ENCODE data around the gene JUNB. TPM values are rescaled to one million over a fixed set of nuclear protein-coding genes. Genes with fewer than 3 reads are reported as not detected.

The JUNB gene
- total and polyA plus RNA-seq, 2 of the 13 experiments (the other 11 are each of a cell fraction or from before 2014, with no cell fraction given): 7.7 to 8.2 TPM

DNA sequence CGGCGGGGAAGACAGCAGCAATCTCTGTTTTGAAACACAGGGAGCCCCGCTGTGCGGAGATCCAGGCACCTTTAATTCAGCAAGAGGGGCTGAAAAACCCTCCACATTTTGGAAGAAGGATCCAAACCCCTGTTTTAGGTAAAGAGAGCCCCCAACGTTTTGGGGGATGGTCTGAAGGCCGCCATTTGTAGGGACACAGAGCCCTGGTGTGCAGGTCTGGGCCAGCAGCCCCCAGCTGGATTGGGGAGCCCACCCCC, 12.5 kb upstream of the JUNB start:
- peak overlapping the region; percentile 91 for H3K4me2 ChIP-seq (ENCODE audit: low read depth, low read length)
- no peak overlapping the region for H2AFZ ChIP-seq (ENCODE audit: low read length)
- POLR2A ChIA-PET: interaction anchor here (0.6 to 6.4 kb wide), 11 partner anchors 8 to 57 kb away, joined by 3 to 124 read pairs (median 5); partner anchors contain the start of genes JUNB, PRDX2 and THSD8
- H3K9ac ChIP-seq (ENCODE audit: insufficient read depth, low read depth, low read length): peak overlapping the region; percentile 53
- no peaks in the 10 kb centered on the region for H3K79me2 ChIP-seq (ENCODE audit: insufficient read depth, low read length)
- H3K36me3 ChIP-seq (replicated peaks in 1 of 2; ENCODE audit: control insufficient read depth in 1 of 2, insufficient read depth in 2 of 2, low read length in 2 of 2): no peaks in the 10 kb centered on the region
- ATAC-seq (no peak), DNase-seq (ENCODE audit: low spot score) (no peak), FAIRE-seq (no peak)
- no peak overlapping the region for H3K27ac ChIP-seq (ENCODE audit: extremely low read length, insufficient read depth, low read length)
- H3K27me3 ChIP-seq (ENCODE audit: control insufficient read depth in 1 of 2, insufficient read depth in 2 of 2, low read length in 2 of 2): no peaks in the 10 kb centered on the region; a peak in 1 of 5 replicates
- no peaks in the 10 kb centered on the region for H3K9me3 ChIP-seq (ENCODE audit: low read length)
- CTCF ChIA-PET (ENCODE audit: low intra/inter-chr PET ratio, low total read pairs): interaction anchor here (1.2 to 3.9 kb wide), 2 partner anchors 10 to 17 kb away, joined by 4 to 54 read pairs; no protein-coding TSS in a partner anchor
- no peaks in the 10 kb centered on the region for H4K20me1 ChIP-seq (ENCODE audit: insufficient read depth, low read length)
- intact Hi-C loops (cut with micrococcal nuclease; ENCODE audit: unreplicated experiment) (loop anchor here (1.0 kb wide), 1 partner anchor 17 kb away; no protein-coding TSS in a partner anchor), in situ Hi-C loops (cut with HindIII; ENCODE audit: extremely low pct_ligation_motif_present, low pct_unique_long_range_greater_than_20kb) (no loop called here)
- WGBS (ENCODE audit: low lambda C conversion rate): 10% methylated on average over 4 of the region's 6 CpGs
- peak overlapping the region; percentile 76 to 80 (median 79); a peak in 5 of 6 replicates for H3K4me3 ChIP-seq (replicated peaks in 1 of 3; ENCODE audit: insufficient read depth in 1 of 3, low read depth in 2 of 3, low read length in 3 of 3)
- H3K4me1 ChIP-seq (ENCODE audit: insufficient read depth, low read length): peaks cover 56% of the 10 kb centered on the region
- TSS peak; percentile 74 for BruUV-seq (replicated peaks)
- TF ChIP-seq RBM39 (IDR thresholded peaks at IDR 0.05; ENCODE audit: low read depth, low read length, poor library complexity, severe bottlenecking): no peak
- no peak for TF ChIP-seq NR2C2 (CRISPR knock-in tag; IDR thresholded peaks at IDR 0.05; ENCODE audit: borderline replicate concordance)
- TF ChIP-seq SUZ12 (IDR thresholded peaks at IDR 0.05; ENCODE audit: low read depth, low read length): no peak
- 0 out of 2 replicates have a peak, but pooled peaks have one; percentile 16 for TF ChIP-seq SMAD3 (CRISPR knock-in tag; IDR thresholded peaks at IDR 0.05)
- no peak for TF ChIP-seq LCORL (IDR thresholded peaks at IDR 0.05)
- peak; percentile 13; the same call in 1 of the 2 replicates for TF ChIP-seq LCORL (CRISPR knock-in tag; IDR thresholded peaks at IDR 0.05)
- no peak for TF ChIP-seq GFI1 (CRISPR knock-in tag; IDR thresholded peaks at IDR 0.05; ENCODE audit: borderline replicate concordance)
- TF ChIP-seq, protein P1, sequence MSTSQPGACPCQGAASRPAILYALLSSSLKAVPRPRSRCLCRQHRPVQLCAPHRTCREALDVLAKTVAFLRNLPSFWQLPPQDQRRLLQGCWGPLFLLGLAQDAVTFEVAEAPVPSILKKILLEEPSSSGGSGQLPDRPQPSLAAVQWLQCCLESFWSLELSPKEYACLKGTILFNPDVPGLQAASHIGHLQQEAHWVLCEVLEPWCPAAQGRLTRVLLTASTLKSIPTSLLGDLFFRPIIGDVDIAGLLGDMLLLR (CRISPR knock-in tag; IDR thresholded peaks at IDR 0.05): no peak
- TF ChIP-seq, protein P2, sequence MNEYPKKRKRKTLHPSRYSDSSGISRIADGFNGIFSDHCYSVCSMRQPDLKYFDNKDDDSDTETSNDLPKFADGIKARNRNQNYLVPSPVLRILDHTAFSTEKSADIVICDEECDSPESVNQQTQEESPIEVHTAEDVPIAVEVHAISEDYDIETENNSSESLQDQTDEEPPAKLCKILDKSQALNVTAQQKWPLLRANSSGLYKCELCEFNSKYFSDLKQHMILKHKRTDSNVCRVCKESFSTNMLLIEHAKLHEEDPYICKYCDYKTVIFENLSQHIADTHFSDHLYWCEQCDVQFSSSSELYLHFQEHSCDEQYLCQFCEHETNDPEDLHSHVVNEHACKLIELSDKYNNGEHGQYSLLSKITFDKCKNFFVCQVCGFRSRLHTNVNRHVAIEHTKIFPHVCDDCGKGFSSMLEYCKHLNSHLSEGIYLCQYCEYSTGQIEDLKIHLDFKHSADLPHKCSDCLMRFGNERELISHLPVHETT (CRISPR knock-in tag; conservative IDR thresholded peaks at IDR 0.05): no peak
- no peak for TF ChIP-seq HIVEP1 (CRISPR knock-in tag; IDR thresholded peaks at IDR 0.05)
- TF ChIP-seq, protein P3, sequence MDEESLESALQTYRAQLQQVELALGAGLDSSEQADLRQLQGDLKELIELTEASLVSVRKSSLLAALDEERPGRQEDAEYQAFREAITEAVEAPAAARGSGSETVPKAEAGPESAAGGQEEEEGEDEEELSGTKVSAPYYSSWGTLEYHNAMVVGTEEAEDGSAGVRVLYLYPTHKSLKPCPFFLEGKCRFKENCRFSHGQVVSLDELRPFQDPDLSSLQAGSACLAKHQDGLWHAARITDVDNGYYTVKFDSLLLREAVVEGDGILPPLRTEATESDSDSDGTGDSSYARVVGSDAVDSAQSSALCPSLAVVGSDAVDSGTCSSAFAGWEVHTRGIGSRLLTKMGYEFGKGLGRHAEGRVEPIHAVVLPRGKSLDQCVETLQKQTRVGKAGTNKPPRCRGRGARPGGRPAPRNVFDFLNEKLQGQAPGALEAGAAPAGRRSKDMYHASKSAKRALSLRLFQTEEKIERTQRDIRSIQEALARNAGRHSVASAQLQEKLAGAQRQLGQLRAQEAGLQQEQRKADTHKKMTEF (CRISPR knock-in tag; IDR thresholded peaks at IDR 0.05): 0 out of 2 replicates have a peak, but pooled peaks have one; percentile 10
- TF ChIP-seq, protein P4, sequence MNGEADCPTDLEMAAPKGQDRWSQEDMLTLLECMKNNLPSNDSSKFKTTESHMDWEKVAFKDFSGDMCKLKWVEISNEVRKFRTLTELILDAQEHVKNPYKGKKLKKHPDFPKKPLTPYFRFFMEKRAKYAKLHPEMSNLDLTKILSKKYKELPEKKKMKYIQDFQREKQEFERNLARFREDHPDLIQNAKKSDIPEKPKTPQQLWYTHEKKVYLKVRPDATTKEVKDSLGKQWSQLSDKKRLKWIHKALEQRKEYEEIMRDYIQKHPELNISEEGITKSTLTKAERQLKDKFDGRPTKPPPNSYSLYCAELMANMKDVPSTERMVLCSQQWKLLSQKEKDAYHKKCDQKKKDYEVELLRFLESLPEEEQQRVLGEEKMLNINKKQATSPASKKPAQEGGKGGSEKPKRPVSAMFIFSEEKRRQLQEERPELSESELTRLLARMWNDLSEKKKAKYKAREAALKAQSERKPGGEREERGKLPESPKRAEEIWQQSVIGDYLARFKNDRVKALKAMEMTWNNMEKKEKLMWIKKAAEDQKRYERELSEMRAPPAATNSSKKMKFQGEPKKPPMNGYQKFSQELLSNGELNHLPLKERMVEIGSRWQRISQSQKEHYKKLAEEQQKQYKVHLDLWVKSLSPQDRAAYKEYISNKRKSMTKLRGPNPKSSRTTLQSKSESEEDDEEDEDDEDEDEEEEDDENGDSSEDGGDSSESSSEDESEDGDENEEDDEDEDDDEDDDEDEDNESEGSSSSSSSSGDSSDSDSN (CRISPR knock-in tag; IDR thresholded peaks at IDR 0.05): no peak
- no peak for TF ChIP-seq ZNF543 (CRISPR knock-in tag; IDR thresholded peaks at IDR 0.05)
- TF ChIP-seq, protein P5, sequence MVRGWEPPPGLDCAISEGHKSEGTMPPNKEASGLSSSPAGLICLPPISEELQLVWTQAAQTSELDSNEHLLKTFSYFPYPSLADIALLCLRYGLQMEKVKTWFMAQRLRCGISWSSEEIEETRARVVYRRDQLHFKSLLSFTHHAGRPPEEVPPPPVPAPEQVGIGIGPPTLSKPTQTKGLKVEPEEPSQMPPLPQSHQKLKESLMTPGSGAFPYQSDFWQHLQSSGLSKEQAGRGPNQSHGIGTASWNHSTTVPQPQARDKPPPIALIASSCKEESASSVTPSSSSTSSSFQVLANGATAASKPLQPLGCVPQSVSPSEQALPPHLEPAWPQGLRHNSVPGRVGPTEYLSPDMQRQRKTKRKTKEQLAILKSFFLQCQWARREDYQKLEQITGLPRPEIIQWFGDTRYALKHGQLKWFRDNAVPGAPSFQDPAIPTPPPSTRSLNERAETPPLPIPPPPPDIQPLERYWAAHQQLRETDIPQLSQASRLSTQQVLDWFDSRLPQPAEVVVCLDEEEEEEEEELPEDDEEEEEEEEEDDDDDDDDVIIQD (CRISPR knock-in tag; IDR thresholded peaks at IDR 0.05; ENCODE audit: low read depth): no peak
- TF ChIP-seq, protein P6, sequence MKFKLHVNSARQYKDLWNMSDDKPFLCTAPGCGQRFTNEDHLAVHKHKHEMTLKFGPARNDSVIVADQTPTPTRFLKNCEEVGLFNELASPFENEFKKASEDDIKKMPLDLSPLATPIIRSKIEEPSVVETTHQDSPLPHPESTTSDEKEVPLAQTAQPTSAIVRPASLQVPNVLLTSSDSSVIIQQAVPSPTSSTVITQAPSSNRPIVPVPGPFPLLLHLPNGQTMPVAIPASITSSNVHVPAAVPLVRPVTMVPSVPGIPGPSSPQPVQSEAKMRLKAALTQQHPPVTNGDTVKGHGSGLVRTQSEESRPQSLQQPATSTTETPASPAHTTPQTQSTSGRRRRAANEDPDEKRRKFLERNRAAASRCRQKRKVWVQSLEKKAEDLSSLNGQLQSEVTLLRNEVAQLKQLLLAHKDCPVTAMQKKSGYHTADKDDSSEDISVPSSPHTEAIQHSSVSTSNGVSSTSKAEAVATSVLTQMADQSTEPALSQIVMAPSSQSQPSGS (CRISPR knock-in tag; IDR thresholded peaks at IDR 0.05): no peak
- no peak; the same call in 1 of the 2 replicates for TF ChIP-seq SP4 (CRISPR knock-in tag; IDR thresholded peaks at IDR 0.05)
- no peak for TF ChIP-seq ZNF432 (CRISPR knock-in tag; IDR thresholded peaks at IDR 0.05; ENCODE audit: borderline replicate concordance)

All from HepG2 (cell line).